HG03558 (cell line): ENCODE results near the gene DGAT2.

ENCODE experiments used
- ATAC-seq: cut with Tn5 transposase; IDR thresholded peaks from one replicate; pipeline ENCODE4 v1.9.1; 2021; ENCODE audit warnings: moderate number of reproducible peaks; ENCODE audit not compliant: unreplicated experiment; ENCODE audit errors: extremely low read depth

Gene DGAT2

GRCh38 chr11:75816561-75817239 lies 48.1 kb downstream of the DGAT2 start:
- no peak for ATAC-seq

GRCh38 chr11:75820645-75821044 lies 52.1 kb downstream of the DGAT2 start:
- no peak for ATAC-seq

- no peak for ATAC-seq
Measured at GRCh38 chr11:75821202-75821601, 52.6 kb downstream of the DGAT2 start.

GRCh38 chr11:75822541-75822940 lies 54.0 kb downstream of the DGAT2 start:
- ATAC-seq: no peak

GRCh38 chr11:75823415-75823814 lies 54.8 kb downstream of the DGAT2 start:
- ATAC-seq: no peak

GRCh38 chr11:75823946-75824345 lies 55.4 kb downstream of the DGAT2 start:
- no peak for ATAC-seq

- no peak for ATAC-seq
Measured at GRCh38 chr11:75826461-75827230, 58.1 kb downstream of the DGAT2 start.

- no peak for ATAC-seq
Measured at GRCh38 chr11:75827562-75827961, 59.0 kb downstream of the DGAT2 start.

GRCh38 chr11:75831915-75832502 lies 63.4 kb downstream of the DGAT2 start:
- ATAC-seq: no peak

- no peak for ATAC-seq
Measured at GRCh38 chr11:75834728-75835127, 66.2 kb downstream of the DGAT2 start.

GRCh38 chr11:75836417-75836816 lies 67.8 kb downstream of the DGAT2 start:
- no peak for ATAC-seq

GRCh38 chr11:75839851-75840250 lies 71.3 kb downstream of the DGAT2 start:
- no peak for ATAC-seq

- no peak for ATAC-seq
Measured at GRCh38 chr11:75840522-75840921, 71.9 kb downstream of the DGAT2 start.

GRCh38 chr11:75841739-75842138 lies 73.2 kb downstream of the DGAT2 start:
- no peak for ATAC-seq

- no peak for ATAC-seq
Measured at GRCh38 chr11:75845324-75845723, 76.7 kb downstream of the DGAT2 start.

- no peak for ATAC-seq
Measured at GRCh38 chr11:75849894-75850293, 81.3 kb downstream of the DGAT2 start.

GRCh38 chr11:75850787-75851186 lies 82.2 kb downstream of the DGAT2 start:
- no peak for ATAC-seq
